ENCODE measurements around the gene YJEFN3.
A peak's percentile ranks its signal among the peaks of the same experiment; 100 is the strongest.

Gene YJEFN3

DNA sequence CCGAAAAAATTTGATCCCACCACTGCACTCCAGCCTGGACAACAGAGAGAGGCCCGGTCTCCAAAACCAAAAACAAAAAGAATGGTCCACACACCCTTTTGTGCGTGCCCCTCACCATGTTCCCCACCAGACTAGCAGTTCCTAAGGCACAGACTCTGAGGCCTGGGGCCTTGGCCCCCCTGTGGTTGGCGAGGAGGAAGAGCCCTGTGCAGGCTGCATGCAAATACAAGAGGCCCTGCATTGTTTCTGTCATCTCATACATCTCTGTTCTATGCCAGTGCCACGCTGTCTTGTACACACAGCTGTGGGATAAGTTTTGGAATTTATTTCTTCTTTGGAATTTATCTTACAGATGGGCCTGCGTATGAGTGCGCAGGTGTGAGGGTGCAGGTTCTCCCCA is 4.7 kb upstream of the YJEFN3 start:
- no peak for DNase-seq (ENCODE audit: low spot score)

DNA sequence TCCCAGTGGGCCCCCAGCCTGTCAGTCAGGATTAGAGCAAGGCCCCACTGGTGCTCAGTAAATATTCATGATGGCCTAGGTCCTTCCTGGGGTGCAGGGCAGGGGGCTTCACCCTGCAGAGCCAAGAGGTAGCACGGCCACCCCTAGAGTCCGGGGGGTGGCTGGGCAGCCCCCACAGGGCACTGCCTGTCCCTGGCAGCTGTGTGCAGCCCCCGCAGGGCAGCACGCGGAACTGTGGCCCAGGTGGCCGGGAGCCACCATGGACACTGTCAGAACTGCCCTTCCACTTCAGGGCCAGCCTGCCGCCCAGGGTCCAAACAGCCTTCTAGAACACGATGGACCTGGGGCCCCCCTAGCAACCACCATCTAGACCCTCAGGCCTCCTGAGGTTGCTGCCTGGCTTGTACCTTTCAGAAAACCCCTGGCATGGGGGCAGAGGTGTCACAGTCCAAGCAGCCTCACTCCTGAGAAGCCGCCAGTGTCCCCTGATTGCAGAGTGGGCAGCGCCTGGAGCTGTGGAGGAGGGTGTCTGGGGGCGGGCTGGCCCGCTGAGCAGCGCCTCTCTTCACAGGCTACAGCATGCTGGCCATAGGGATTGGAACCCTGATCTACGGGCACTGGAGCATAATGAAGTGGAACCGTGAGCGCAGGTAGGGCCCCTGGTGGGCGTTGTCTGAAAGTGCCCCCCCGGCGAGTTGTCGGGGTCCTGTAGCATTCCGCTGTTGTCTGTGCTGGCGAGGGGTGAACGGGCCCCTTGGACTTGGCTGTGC is 2.9 kb upstream of the YJEFN3 start:
- DNase-seq (ENCODE audit: low spot score) = no peak

DNA sequence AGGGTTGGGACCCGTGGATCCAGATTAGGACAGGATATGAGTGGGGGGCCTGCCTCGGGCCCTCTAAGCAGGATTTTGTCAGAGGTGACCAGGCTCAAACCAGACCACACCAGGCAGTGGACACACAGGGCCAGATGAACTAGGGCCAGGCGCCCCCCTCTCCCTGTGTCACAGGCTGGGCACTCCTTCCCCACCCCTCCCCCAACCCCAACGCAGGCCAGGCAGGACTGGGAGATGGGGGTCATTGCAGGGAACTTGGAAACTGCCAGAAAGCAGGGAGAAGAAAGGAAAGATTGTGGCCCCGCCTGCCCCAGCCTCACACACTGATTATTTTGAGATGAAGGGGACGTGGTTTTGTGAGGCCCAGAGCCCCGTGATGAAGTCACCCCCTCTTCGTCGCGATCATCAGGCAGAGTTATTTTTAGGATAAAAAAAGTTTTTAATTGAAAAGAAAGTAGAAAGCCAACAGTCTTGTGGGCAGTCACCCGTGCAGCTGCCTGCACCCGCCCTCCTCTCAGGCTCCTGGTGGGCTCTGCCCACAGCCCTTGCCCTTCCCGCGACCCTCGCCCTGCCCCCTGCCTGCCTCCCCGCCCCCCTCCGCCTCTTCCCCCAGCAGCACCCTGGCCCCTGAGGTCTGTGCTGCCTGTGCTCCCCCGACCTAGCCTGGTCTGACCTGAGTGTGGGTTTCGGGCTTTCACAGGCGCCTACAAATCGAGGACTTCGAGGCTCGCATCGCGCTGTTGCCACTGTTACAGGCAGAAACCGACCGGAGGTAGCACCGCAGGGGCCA is 1.9 kb upstream of the YJEFN3 start:
- no peak for DNase-seq (ENCODE audit: low spot score)

DNA sequence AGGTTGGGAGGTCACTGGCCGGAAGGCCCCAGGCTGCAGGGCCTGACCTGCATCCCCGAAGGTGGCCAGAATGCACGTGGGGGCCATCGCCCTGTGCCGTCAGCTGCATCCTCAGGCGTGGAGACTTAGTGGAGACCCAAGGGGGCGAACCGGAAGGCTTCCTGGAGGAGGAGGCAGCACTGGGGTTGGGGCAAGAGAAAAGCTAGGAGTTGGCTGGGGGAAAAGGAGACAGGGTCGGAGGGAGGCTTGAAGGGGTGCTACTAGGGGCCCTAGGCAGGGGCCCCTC is 1.4 kb upstream of the YJEFN3 start:
- no peak for DNase-seq (ENCODE audit: low spot score)

DNA sequence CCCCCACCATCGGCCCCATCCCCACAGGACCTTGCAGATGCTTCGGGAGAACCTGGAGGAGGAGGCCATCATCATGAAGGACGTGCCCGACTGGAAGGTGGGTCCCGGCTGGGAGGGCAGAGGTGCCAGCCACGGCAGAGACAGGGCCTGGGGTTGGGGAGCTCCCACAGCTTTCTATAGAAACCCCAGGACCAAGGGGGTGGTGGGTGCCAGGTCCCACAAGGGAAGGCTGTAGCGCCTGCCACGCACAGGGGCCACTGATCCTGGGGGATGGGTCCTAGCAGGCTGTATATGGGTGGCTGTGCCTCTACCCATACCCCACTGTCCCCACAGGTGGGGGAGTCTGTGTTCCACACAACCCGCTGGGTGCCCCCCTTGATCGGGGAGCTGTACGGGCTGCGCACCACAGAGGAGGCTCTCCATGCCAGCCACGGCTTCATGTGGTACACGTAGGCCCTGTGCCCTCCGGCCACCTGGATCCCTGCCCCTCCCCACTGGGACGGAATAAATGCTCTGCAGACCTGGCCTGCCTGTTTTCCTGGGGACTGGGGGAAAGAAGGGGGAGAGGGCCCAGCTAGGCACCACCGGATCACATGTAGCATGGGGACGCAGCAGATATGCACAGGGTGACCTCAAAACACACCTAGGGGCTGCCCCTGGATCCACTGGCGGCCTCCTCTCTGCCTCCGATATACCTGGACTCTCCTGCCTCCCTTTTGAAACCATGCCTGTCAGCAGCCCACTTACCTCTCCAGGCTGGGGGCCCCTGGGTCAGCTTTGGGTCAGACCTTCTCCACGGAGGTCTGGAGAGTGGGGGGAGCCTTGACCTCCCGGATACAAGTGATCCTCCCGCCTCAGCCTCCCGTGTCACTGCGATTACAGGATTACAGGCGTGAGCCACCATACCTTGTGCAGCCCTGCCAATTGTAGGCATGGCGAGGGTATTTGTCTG is 761 bp upstream of the YJEFN3 start:
- DNase-seq (ENCODE audit: low spot score) = no peak

DNA sequence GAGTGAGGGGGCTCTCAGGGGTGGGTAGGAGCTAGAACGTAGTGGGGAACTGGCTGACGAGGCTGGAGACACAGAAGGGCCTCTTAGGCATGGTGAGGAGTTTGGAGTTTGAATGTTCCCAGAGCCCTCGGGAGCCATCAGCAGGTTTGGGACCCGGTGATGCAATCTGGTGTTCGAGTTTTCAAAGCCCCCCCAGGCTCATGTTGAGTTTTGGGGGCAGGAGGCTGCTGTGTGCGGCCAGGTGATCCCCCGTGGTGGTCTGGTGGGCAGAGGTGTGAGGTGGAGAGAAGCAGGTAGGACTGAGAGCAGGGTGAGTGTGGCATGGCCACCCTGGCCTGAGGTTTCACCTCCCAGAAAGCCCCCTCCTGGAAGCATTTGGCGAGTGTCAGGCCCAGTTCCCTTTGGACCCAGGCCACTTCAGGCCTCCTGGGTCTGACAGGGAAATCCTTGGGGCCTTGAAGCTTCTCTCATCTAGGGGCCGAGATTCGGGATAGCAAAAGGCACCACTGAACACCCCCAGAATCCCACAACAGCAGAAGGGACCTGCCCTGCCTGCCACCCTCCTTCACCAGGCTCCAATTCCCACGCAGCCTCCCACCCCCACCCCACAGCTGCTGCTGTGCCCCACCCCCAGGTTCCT is 1.2 kb downstream of the YJEFN3 start:
- no peak for DNase-seq (ENCODE audit: low spot score)

DNA sequence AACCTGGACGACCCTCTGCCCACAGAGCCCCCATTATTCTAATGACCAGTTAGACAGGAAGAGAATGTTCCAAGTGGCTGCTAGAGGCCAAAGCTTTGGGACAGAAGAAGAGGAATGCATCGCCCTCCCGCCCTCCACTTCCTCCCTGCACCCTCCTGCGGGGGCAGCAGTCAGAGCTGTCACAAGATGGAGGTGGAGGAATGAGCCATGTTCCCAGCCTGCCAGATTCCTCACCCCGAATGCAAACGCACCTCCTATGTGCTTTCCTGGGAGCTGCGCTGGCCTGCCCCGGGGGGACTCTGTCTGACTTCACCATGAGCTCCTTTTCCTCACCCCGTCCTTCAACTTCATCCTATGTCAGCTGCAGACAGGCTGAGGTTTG is 1.7 kb downstream of the YJEFN3 start:
- no peak for DNase-seq (ENCODE audit: low spot score)

DNA sequence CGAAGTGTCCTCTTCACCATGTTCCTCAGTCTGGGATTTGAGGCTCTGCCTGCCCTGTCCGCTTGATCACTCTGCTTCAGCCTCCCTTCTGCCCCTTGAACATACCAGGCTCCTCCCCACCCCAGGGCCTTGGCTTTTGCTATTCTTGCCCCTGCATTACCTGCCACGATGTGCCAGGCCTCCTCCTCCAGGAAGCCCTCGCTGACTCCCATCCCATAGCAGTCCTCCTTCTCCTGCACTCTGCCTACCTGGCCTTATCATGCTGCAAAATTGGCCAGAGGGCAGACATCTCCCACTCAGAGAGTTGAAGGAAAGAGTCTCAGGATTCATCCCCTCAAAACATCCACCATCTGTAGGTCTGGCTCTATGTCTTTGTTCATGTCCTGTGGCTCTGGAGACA is 2.2 kb downstream of the YJEFN3 start:
- no peak for DNase-seq (ENCODE audit: low spot score)

DNA sequence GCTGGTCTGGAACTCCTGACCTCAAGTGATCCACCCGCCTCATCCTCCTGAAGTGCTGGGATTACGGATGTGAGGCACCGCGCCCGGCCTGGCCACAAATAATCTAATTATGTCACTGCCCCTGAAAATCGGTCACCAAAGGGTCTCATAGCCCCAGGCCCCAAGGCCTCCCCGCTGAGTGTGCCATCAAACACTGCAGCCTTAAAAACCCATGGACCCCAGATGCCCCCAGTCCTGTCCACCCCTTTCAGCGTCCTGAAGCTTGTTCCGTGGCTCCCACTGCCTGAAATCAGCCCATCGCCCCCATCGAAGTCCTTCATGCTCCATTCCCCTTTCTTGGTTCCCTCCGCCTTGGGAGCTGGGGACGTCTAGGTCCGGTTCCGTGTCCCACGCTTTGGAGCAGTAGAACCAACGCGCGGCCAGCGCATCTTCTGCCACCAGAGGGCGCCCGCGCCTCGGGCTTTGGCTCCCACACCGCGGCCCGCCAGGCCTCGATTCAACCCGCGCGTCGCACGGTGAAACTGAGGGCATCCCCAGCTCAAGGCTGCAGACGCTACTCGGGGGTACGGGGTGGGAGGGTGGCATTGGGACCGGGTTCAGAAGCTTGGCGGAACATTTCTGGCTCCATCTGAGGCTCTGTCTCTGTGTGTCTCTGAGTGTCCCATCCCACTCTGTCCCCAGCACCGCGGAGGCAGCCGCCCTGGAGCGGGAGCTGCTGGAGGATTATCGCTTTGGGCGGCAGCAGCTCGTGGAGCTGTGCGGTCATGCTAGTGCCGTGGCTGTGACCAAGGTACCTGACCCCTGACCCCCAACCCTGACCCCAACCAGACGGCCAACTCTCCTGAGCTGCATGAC is 3.5 kb downstream of the YJEFN3 start:
- peak; percentile 87 for DNase-seq (ENCODE audit: low spot score)

DNA sequence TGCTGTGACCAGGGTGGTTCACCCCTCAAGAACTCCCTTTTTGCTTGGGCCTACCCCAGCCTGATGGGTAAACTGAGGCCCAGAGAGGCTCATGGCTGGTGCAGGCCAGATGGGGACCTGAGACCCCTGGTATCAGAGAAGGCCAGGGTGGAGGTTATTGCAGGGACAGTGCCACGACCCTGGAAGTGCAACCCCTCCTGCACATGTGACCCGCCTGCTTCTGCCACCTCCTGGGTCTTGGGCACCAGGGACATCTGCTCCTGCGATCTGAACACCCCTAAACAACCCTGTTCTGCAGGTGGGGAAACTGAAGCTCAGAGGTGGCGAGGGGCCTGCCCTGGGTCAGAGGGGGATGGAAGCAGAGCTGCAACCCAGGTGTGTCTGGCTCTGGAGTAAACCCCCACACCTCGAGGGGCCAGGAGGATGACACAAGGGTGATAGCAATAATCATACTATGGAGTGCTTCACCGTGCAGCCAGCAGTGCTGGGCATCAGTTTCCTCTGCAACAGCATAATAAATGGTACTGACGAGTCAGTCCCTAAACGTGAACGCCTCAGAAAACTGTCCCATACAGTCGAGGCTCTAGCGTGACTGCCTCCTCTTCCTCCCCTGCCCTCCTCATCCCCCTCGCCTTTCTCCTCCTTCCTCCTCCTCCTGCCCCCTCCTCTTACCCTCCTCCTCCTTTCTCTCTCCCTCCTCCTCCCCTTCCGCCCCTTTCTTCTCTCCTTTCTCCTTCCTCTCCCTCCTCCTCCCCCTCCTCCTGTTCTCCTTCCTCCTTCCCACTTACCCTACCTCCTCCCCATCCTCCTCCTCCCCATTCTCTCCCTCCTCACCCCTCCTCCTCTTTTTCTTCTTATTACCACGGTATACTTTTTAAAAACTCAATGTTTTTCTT is 4.3 kb downstream of the YJEFN3 start:
- no peak for DNase-seq (ENCODE audit: low spot score)

DNA sequence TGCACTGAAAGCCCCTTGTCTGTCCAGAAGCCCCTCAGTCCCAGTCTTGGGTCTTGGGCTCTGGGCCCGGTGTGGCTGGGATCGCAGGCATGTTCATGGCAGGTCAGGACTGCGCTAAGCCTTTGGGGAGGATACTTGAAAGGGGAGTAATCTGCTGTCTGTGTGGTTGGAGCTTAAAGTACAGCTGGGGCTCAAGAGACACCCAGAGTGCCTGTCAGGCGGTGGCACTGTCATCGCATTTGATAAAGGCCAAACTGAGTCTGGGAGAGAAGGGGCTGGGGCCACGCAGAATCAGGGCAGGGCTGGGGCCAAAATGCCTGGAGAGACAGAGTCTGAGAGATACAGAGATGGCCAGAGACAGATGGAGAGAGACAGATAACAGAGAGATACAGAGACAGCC is 5.1 kb downstream of the YJEFN3 start:
- no peak for DNase-seq (ENCODE audit: low spot score)

DNA sequence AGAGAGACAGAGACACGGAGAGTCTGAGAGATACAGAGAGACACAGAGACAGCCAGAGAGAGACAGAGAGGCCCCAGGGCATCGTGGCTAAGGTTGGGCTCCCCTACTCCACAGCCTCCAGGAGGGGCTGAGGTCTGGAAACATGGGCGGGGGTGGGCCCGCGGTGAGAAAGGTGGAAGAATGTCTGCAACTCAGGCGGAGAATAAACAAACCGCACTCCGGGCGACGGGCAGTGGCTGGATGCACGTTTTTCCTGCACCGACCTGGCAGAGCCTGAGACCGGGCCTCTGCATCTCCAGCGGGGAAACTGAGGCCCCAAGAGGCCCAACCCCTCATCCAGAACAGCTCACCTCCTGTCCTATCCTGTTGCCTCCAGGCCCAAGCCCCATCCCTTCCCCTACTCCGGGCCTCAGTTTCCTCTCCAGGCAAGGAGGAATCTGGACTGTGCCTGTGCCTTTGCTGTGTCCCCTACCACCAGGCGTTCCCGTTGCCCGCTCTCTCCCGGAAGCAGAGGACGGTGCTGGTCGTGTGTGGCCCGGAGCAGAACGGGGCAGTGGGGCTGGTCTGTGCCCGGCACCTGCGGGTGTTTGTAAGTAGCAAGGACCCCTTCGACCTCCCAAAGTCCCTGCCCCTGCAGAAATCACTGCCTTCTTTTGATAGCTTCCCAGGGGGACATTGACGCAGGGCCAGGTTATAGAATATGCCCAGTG is 6.0 kb downstream of the YJEFN3 start:
- no peak for DNase-seq (ENCODE audit: low spot score)

DNA sequence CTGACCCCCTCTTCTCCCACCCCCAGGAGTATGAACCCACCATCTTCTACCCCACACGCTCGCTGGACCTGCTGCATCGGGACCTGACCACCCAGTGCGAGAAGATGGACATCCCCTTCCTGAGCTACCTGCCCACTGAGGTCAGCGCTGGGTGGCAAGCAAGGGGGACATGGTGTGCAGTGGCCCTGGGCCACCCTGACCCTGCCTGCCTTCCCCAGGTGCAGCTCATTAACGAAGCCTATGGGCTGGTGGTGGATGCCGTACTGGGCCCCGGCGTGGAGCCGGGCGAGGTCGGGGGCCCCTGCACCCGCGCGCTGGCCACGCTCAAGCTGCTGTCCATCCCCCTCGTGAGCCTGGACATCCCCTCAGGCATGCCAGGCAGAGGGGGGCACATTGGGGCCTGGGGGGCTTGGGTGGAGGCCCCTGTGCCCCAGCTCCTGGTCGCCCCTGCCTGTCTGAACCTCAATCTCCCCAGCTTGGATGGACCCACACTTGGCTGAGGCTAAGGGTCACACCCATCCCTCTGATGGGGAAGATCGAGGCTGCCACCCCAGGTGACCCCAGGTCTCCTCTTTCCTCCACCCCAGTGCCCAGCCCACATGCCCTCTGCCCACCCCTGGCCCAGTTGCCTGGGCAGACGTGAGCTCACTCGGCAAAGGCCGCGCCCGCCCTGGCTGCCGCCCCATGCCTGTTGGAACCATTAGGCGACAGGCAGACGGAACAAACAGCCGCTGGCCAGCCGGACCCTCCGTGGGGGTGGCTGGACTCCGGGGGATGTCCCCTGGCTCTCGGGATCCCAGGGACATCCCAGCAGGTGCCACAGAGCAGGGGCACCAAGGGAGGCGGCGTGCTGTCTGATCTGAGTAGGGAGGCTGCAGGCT is 6.8 kb downstream of the YJEFN3 start:
- DNase-seq (ENCODE audit: low spot score) = no peak

DNA sequence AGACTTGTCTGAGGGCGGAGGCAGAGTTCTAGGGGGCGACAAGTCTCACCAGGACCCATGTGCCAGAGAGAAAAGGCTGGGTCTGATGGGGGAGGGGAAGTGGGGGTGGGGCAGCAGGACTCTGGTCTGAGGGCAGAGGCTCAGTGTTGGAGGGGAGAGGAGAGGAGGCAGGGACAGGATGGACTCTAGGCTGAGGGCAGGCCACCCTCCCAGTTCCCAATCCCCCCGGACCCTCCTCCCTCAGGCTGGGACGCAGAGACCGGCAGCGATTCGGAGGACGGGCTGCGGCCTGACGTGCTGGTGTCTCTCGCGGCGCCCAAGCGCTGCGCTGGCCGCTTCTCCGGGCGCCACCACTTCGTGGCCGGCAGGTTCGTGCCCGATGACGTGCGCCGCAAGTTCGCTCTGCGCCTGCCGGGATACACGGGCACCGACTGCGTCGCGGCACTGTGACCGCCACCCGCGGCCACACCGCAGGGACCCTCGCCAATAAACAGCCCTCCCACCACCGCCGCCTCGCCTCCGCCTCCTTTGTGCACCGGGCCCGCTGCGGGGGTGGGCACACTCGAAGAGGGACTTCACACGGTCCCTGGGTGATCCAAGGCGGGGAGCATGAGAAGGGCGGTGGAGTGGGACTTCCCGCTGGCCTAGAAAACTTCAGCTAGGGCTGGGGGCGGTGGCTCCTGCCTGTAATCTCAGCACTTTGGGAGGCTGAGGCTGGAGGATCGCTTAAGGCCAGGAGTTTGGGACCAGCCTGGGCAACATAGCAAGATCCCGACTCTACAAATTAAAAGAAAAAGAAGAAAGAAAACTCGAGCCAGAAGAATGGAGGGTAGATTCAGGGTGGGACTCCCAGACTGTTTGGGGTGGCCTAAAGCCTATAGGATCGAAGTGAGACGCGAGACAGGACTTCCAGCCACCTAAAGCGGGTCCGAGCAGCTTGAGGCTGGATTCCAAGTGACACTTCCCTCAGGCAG is 8.7 kb downstream of the YJEFN3 start:
- no peak for DNase-seq (ENCODE audit: low spot score)

DNA sequence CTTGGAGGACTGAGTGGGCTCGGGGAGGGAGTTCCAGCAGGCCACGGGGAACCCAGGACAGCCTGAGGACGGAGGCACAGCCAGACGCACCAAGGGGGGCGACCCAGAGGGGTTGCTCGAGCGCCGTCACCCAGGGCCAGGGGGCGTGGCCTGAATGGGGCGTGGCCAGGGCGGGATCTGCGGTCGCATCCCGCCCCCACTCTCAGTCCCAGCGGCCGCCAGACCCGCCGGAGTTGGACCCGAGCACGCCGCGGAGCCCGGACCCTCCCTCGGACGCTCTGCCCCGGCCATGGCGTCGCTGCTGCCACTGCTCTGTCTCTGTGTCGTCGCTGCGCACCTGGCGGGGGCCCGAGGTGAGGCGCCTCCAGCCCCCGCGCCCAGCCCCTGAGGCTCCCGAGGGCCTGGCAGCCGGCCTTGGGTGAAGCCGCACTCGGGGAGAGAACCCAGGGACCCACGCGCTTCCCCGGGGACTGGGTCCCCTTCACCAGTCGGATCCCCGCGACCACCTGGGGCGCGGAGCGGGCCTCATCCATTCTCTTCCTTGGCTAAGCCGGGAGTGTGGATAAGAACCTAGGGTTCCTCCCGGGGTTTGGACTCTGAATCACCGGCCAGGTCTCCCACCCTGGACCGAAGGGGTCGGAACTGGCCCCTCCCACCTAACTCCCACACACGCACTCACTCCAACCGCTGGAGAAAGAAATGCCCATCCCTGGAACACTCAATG is 9.5 kb downstream of the YJEFN3 start, which contains the start of gene CILP2:
Gene CILP2, plus strand, starts transcription at position 205 of the 724 bp plus-strand sequence. Its CDS starts 85 bp downstream, at position 290.
- DNase-seq (ENCODE audit: low spot score) = peak; percentile 22

DNA sequence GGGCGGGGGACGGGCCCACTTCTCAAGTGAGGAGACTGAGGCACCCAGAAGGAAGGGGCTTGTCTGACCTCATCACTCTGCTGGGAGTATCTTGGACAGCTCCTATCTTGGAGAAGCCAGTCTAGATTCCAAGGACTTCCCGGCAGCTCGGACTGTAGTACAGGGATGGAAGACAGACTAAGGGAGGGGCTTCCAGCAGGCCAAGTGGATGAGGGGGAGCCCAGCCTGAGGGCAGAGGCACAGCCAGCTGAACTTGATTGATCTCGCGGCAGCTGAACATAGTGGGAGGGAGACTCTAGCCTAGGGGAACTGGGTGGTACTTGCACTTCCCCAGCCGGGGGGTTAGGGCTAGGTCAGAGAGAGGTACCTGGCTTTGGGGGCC is 10.1 kb downstream of the YJEFN3 start:
- no peak for DNase-seq (ENCODE audit: low spot score)

DNA sequence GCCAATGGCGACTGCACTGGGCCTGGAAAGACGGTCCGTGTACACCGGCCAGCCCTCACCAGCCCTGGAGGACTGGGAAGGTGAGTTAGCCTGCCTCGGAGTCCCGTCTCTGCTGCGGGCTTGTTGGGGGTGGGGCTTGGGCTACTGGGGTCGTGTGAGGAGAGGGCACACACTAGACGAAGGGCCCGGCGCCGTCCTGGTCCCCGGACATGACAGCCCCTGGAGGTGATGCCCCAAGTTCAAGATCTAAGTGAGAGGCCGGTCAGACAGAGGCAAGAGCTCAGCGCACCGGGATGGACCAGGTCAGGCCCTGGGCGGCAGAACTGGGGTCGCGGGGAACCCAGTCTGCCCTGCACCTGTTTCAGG is 11.0 kb downstream of the YJEFN3 start:
- DNase-seq (ENCODE audit: low spot score) = no peak
